Measurements from ENCODE around the gene OR51A7. TPM values are rescaled to one million over a fixed set of nuclear protein-coding genes. Genes with fewer than 3 reads are reported as not detected.

Gene OR51A7, protein sequence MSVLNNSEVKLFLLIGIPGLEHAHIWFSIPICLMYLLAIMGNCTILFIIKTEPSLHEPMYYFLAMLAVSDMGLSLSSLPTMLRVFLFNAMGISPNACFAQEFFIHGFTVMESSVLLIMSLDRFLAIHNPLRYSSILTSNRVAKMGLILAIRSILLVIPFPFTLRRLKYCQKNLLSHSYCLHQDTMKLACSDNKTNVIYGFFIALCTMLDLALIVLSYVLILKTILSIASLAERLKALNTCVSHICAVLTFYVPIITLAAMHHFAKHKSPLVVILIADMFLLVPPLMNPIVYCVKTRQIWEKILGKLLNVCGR
- not detected in 5 replicates for total RNA-seq (2022; extraction: Qiagen RNA extraction; ENCODE audit: low read depth)

DNA sequence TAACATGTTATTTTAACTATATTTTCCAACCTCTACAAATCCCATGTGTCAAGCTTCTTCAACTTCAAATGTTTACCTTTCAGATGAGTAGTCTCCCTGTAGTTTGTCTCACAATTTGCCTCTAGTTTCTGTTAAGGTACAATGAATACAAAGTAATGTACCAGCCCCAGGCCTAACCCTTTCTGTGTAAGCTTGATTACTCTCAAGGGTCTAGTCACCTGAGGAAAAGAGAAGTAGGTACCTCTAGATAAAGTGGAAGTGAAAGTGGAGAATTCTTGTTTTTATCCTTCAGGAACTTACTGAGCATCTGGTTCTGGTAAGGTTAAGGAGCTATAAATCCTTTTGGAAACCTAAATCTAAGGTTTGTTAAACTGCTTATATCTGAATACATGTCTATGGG lies at the start of gene OR51A7:
Gene OR51A7 (plus strand): TSS at position 300 of the 400 bp plus-strand sequence. CDS start 3,587 bp downstream, outside the sequence.

GRCh38 chr11:4881860-4882500 lies 21.6 kb upstream of the OR51A7 start, which contains the start of gene OR51T1:
Gene OR51T1 (plus strand): TSS chr11:4881900. CDS start chr11:4881900, 0 bp downstream.

DNA sequence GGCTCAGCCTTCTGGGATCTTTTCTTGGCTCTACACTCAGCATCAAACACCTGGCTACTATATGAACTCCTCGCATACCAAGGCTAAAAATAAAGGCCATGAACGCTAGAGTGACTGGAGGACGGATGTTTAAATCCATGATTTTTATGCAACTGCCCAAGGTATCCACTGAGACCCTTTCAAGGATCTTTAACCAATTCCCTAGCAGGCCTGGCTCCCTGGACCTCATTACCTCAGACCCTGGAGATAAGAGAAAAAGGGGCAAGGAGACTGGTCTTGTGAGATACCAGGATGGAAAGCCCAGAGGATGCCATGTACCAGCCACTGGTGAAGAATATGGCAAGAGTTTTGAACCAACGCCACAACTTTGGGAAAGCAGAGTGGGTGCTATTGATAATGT lies 15.7 kb downstream of the OR51A7 start, which contains the start of gene OR51G2:
Gene OR51G2 (minus strand): TSS at position 101 of the 400 bp plus-strand sequence. CDS start 3,687 bp downstream, outside the sequence.

GRCh38 chr11:4924239-4924638 lies 20.7 kb downstream of the OR51A7 start, which contains the start of gene OR51G1:
Gene OR51G1 (minus strand): TSS chr11:4924339. CDS start chr11:4924339, 0 bp downstream.

GRCh38 chr11:4947505-4947904 lies 43.9 kb downstream of the OR51A7 start, which contains the start of gene OR51A4:
Gene OR51A4 (minus strand): TSS chr11:4947605. CDS start chr11:4947100, 505 bp downstream.

DNA sequence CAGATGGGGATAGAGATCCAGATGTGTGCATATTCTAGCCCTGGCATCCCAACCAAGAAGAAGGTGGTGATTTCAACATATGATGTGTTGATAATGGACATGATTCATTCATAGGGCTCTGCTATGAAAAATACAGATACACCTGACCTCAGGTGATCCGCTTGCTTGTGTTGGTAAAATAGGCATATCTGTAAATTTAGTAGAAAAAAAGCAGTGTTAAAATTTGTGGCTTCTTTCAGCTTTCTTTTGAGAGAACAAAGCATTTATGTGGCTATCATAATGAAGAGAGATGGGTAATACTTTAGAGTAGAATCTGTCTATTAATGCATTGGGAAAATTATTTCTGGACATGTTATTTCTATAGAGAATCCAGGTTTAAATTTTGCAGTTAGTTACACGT lies 52.0 kb downstream of the OR51A7 start, which contains the start of gene OR51A2:
Gene OR51A2 (minus strand): TSS at position 101 of the 400 bp plus-strand sequence. CDS start 0 bp downstream, at position 101.

Other genes starting within 250 kb of the OR51A7 start
- gene OR51E2, start 205.9 kb upstream of the OR51A7 start, total RNA-seq (2022; extraction: Qiagen RNA extraction; ENCODE audit: low read depth): 0.02 to 0.14 TPM in 2 of 5 replicates, not detected in the others
- not detected in 5 replicates for gene MMP26, start 199.0 kb upstream of the OR51A7 start, total RNA-seq (2022; extraction: Qiagen RNA extraction; ENCODE audit: low read depth)
- gene OR51F1, start 133.8 kb upstream of the OR51A7 start, total RNA-seq (2022; extraction: Qiagen RNA extraction; ENCODE audit: low read depth): not detected in 5 replicates
- gene OR52R1, start 99.4 kb upstream of the OR51A7 start, total RNA-seq (2022; extraction: Qiagen RNA extraction; ENCODE audit: low read depth): not detected in 5 replicates
- not detected in 5 replicates for gene OR51F2, start 82.5 kb upstream of the OR51A7 start, total RNA-seq (2022; extraction: Qiagen RNA extraction; ENCODE audit: low read depth)
- not detected in 5 replicates for gene OR51S1, start 54.6 kb upstream of the OR51A7 start, total RNA-seq (2022; extraction: Qiagen RNA extraction; ENCODE audit: low read depth)
- gene OR51T1, start 21.9 kb upstream of the OR51A7 start, total RNA-seq (2022; extraction: Qiagen RNA extraction; ENCODE audit: low read depth): not detected in 5 replicates
- gene OR51G2, start 15.6 kb downstream of the OR51A7 start, total RNA-seq (2022; extraction: Qiagen RNA extraction; ENCODE audit: low read depth): not detected in 5 replicates
- not detected in 5 replicates for gene OR51G1, start 20.6 kb downstream of the OR51A7 start, total RNA-seq (2022; extraction: Qiagen RNA extraction; ENCODE audit: low read depth)
- gene OR51A4, start 43.8 kb downstream of the OR51A7 start, total RNA-seq (2022; extraction: Qiagen RNA extraction; ENCODE audit: low read depth): not detected in 5 replicates
- not detected in 5 replicates for gene OR51A2, start 51.9 kb downstream of the OR51A7 start, total RNA-seq (2022; extraction: Qiagen RNA extraction; ENCODE audit: low read depth)
- not detected in 5 replicates for gene OR51L1, start 91.1 kb downstream of the OR51A7 start, total RNA-seq (2022; extraction: Qiagen RNA extraction; ENCODE audit: low read depth)
- not detected in 5 replicates for gene OR52J3, start 142.7 kb downstream of the OR51A7 start, total RNA-seq (2022; extraction: Qiagen RNA extraction; ENCODE audit: low read depth)
- not detected in 5 replicates for gene OR52E2, start 155.8 kb downstream of the OR51A7 start, total RNA-seq (2022; extraction: Qiagen RNA extraction; ENCODE audit: low read depth)
- gene OR52E1, start 165.8 kb downstream of the OR51A7 start, total RNA-seq (2022; extraction: Qiagen RNA extraction; ENCODE audit: low read depth): not detected in 5 replicates
- gene OR52A5, start 234.6 kb downstream of the OR51A7 start, total RNA-seq (2022; extraction: Qiagen RNA extraction; ENCODE audit: low read depth): not detected in 5 replicates

All from A549 treated with CpdA at 1 μM for 4 hours (cell line).